K562 (cell line): Measurements from ENCODE around the gene LLGL1.

Experiments used
- BRF2 ChIP-seq: IDR thresholded peaks from 3 replicates; pipeline ENCODE4 v1.6.1; 2011; ENCODE audit warnings: borderline replicate concordance, mild to moderate bottlenecking; ENCODE audit not compliant: insufficient read length, insufficient read depth
- NR2C2 ChIP-seq, 2 experiments: fragments of 200-800 bp in 1 of 2; sonication (Bioruptor generic) in 1 of 2; sonication (generic) in 1 of 2; formaldehyde crosslinking in 1 of 2; IDR thresholded peaks; 2 replicates each; pipeline versions ENCODE4 v1.6.1 to v1.8.0; 2016 to 2022; ENCODE audit warnings: mild to moderate bottlenecking in 1 of 2, missing compliant biosample characterization in 1 of 2, missing genetic modification characterization in 1 of 2, missing genetic modification reagents in 1 of 2
- PYGO2 ChIP-seq: fragments of 450-650 bp; IDR thresholded peaks from 2 replicates; pipeline ENCODE4 v1.6.1; 2016; ENCODE audit warnings: mild to moderate bottlenecking, missing genetic modification characterization, moderate library complexity, missing compliant biosample characterization
- TBP ChIP-seq: optimal IDR thresholded peaks from 2 replicates; pipeline ENCODE3; 2011; ENCODE audit warnings: low read depth, low read length, improper control_type of control experiment
- ZNF274 ChIP-seq: IDR thresholded peaks from 2 replicates; pipeline ENCODE4 v1.6.1; 2011; ENCODE audit warnings: low read depth, mild to moderate bottlenecking, low read length, moderate library complexity, borderline replicate concordance
- ZNF354B ChIP-seq: fragments of 250-450 bp; sonication (Bioruptor Pico); IDR thresholded peaks from 2 replicates; pipeline ENCODE4 v1.4.0; 2020
- ZNF511 ChIP-seq: sonication (generic); formaldehyde crosslinking; IDR thresholded peaks from 2 replicates; pipeline ENCODE4 v1.8.0; 2022; ENCODE audit warnings: mild to moderate bottlenecking, missing genetic modification reagents

- TF ChIP-seq ZNF274 (no peak), PYGO2 (tag) (no peak), TBP (no peak), ZNF511 (CRISPR knock-in tag) (no peak), BRF2 (no peak), ZNF354B (CRISPR knock-in tag) (no peak), NR2C2 (CRISPR knock-in tag; IDR thresholded peaks at IDR 0.05) (no peak), NR2C2 (tag; IDR thresholded peaks at IDR 0.05) (no peak)
Observed at GRCh38 chr17:18291718-18292540, 66.5 kb downstream of the LLGL1 start.
